GM12801 (cell line): ENCODE results near the gene CDCA4.

Source experiments
- CTCF ChIP-seq: IDR thresholded peaks from one replicate; pipeline ENCODE4 v1.5.1; 2011; ENCODE audit warnings: control low read depth; ENCODE audit not compliant: insufficient read length; ENCODE audit errors: extremely low read depth

Gene CDCA4

GRCh38 chr14:105055334-105055733, 34.5 kb upstream of the CDCA4 start:
- TF ChIP-seq CTCF: no peak

- no peak for TF ChIP-seq CTCF
Measured at GRCh38 chr14:105053996-105054395, 33.1 kb upstream of the CDCA4 start.

GRCh38 chr14:105053421-105053820, 32.5 kb upstream of the CDCA4 start:
- no peak for TF ChIP-seq CTCF

GRCh38 chr14:105052110-105052458, 31.2 kb upstream of the CDCA4 start:
- no peak for TF ChIP-seq CTCF

GRCh38 chr14:105051182-105052109, 30.6 kb upstream of the CDCA4 start:
- TF ChIP-seq CTCF: no peak

GRCh38 chr14:105050551-105050897, 29.6 kb upstream of the CDCA4 start:
- no peak for TF ChIP-seq CTCF

- TF ChIP-seq CTCF: no peak
Measured at GRCh38 chr14:105049753-105050550, 29.1 kb upstream of the CDCA4 start.
